Neural cell (in vitro differentiated cells): Measurements from ENCODE around the gene MSLN. TPM values are rescaled to one million over a fixed set of nuclear protein-coding genes. Genes with fewer than 3 reads are reported as not detected.

Experiments used
- H2AFZ ChIP-seq: fragments of 200-600, 300-800 bp; sonication (generic), shearing (Covaris generic); 2 replicates; pipeline ENCODE4 v1.6.0; 2014; ENCODE audit warnings: low read depth, mild to moderate bottlenecking, antibody characterized with exemption, low read length, moderate library complexity
- H3F3A ChIP-seq: fragments of 200-600 bp; shearing (Covaris generic); 2 replicates; pipeline ENCODE4 v1.6.1; 2016; ENCODE audit warnings: mild to moderate bottlenecking, moderate library complexity, mixed read lengths, antibody characterized with exemption, low read length; ENCODE audit not compliant: insufficient read depth, poor library complexity, severe bottlenecking
- H3K27ac ChIP-seq: fragments of 200-600, 300-800 bp; sonication (generic), shearing (Covaris generic); 2 replicates; pipeline ENCODE4 v1.5.1; 2014; ENCODE audit warnings: mild to moderate bottlenecking, low read length, moderate library complexity
- H3K27me3 ChIP-seq: fragments of 300-800, 200-600 bp; sonication (generic), shearing (Covaris generic); 2 replicates; pipeline ENCODE4 v1.6.0; 2014; ENCODE audit warnings: mild to moderate bottlenecking, low read depth, low read length, moderate library complexity; ENCODE audit not compliant: insufficient read depth
- H3K36me3 ChIP-seq: fragments of 300-800, 200-600 bp; sonication (generic), shearing (Covaris generic); 2 replicates; pipeline ENCODE4 v1.5.1; 2014; ENCODE audit warnings: mild to moderate bottlenecking, antibody characterized with exemption, low read length, moderate library complexity; ENCODE audit not compliant: insufficient read depth
- H3K4me2 ChIP-seq: fragments of 300-800, 200-600 bp; sonication (generic), shearing (Covaris generic); 2 replicates; pipeline ENCODE4 v1.6.0; 2014; ENCODE audit warnings: mild to moderate bottlenecking, low read length
- H3K4me3 ChIP-seq: fragments of 300-800, 200-600 bp; sonication (generic), shearing (Covaris generic); 2 replicates; pipeline ENCODE4 v1.5.1; 2014; ENCODE audit warnings: mild to moderate bottlenecking, low read length, moderate library complexity
- H3K79me2 ChIP-seq: fragments of 200-600 bp; shearing (Covaris generic); replicated peaks from 2 replicates; pipeline ENCODE4 v1.6.0; 2014; ENCODE audit warnings: mild to moderate bottlenecking, low read length, moderate library complexity; ENCODE audit not compliant: insufficient read depth
- H3K9ac ChIP-seq: fragments of 300-800, 200-600 bp; sonication (generic), shearing (Covaris generic); 2 replicates; pipeline ENCODE4 v1.6.1; 2016; ENCODE audit warnings: mild to moderate bottlenecking, low read length, mixed read lengths
- H3K9me2 ChIP-seq: fragments of 200-600 bp; shearing (Covaris generic); 2 replicates; pipeline ENCODE4 v1.6.1; 2016; ENCODE audit warnings: mild to moderate bottlenecking, low read length, mixed read lengths; ENCODE audit not compliant: insufficient read depth
- H3K9me3 ChIP-seq: fragments of 200-600, 300-800 bp; sonication (generic), shearing (Covaris generic); 2 replicates; pipeline ENCODE4 v1.6.1; 2016; ENCODE audit warnings: mild to moderate bottlenecking, mixed run types, low read length, moderate library complexity, mixed read lengths
- H4K20me1 ChIP-seq: fragments of 200-600 bp; shearing (Covaris generic); 2 replicates; pipeline ENCODE4 v1.6.1; 2016; ENCODE audit warnings: mild to moderate bottlenecking, mixed run types; ENCODE audit not compliant: insufficient read depth
- EP300 ChIP-seq: fragments of 450-650 bp; conservative IDR thresholded peaks from 2 replicates; pipeline ENCODE4 v1.6.1; 2014; ENCODE audit warnings: antibody characterized with exemption, mild to moderate bottlenecking, moderate library complexity; ENCODE audit not compliant: poor library complexity, severe bottlenecking
- EZH2 ChIP-seq: fragments of 200-600, 300-800 bp; shearing (Covaris generic), sonication (generic); IDR thresholded peaks from 2 replicates; pipeline ENCODE4 v1.6.1; 2014; ENCODE audit warnings: antibody characterized with exemption, low read length, borderline replicate concordance, mild to moderate bottlenecking; ENCODE audit not compliant: insufficient read depth, poor library complexity, severe bottlenecking
- MXI1 ChIP-seq: fragments of 450-650 bp; conservative IDR thresholded peaks from 2 replicates; pipeline ENCODE4 v1.6.1; 2014; ENCODE audit warnings: antibody characterized with exemption, mild to moderate bottlenecking; ENCODE audit not compliant: poor library complexity, severe bottlenecking
- POLR2AphosphoS5 ChIP-seq: IDR thresholded peaks from 2 replicates; pipeline ENCODE4 v1.6.1; 2012
- RAD21 ChIP-seq: fragments of 450-650 bp; conservative IDR thresholded peaks from 2 replicates; pipeline ENCODE4 v1.6.1; 2014; ENCODE audit warnings: antibody characterized with exemption, mild to moderate bottlenecking, moderate library complexity
- SMC3 ChIP-seq: fragments of 450-650 bp; conservative IDR thresholded peaks from 2 replicates; pipeline ENCODE4 v1.6.1; 2014; ENCODE audit warnings: antibody characterized with exemption, mild to moderate bottlenecking, moderate library complexity; ENCODE audit not compliant: poor library complexity
- TAF1 ChIP-seq: IDR thresholded peaks from 2 replicates; pipeline ENCODE4 v1.6.1; 2012; ENCODE audit warnings: low read depth
- polyA plus RNA-seq: library from polyadenylated mRNA; depleted of rRNA; stranded (reverse); fragments of >200 nt; gene quantifications from 2 replicates; pipeline ENCODE4 v1.2.3, GENCODE V29; 2014
- TF ChIP-seq, protein P1 (sequence below): fragments of 450-650 bp; IDR thresholded peaks from 2 replicates; pipeline ENCODE4 v1.5.1; 2014; ENCODE audit warnings: antibody characterized with exemption, mild to moderate bottlenecking, moderate library complexity; ENCODE audit not compliant: poor library complexity, severe bottlenecking
- TF ChIP-seq, protein P2 (sequence below): IDR thresholded peaks from 2 replicates; pipeline ENCODE4 v1.6.1; 2012; ENCODE audit warnings: borderline replicate concordance

Gene MSLN
- polyA plus RNA-seq, 1 donor from 2014 or later = 0.63 TPM

DNA sequence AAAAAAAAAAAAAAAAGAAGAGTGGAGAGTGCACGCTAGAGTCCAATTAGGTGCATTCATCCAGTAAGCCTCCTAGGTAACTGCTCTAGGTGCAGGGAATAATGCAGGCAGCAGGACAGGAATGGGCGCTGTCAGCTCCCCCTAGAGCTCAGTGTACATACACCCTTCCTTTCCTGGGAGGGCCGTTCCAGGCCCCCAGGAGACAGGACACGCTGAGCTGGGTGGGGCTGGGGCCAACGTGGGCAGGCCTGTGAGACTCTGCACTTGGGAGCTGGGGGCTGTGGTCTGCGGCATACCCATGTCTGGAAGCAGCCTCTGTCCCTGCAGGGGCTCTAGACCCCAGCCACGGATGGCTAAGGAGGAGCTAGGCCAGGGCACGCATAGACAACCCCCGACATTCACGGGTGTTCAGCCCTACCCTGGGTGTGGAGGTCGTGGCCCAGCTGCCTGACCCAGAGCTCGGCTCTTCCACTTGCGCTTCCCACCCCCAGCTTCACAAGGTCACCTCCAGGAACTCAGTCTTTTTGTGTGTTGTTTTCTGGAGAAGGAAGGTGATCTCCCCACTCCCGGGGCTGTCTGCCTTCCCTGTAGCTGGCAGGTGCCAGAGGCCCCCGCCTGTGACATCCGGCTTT, 40.6 kb upstream of the MSLN start:
- TF ChIP-seq RAD21 (no peak), POLR2AphosphoS5 (no peak), EP300 (no peak), TAF1 (no peak)
- TF ChIP-seq, protein P1, sequence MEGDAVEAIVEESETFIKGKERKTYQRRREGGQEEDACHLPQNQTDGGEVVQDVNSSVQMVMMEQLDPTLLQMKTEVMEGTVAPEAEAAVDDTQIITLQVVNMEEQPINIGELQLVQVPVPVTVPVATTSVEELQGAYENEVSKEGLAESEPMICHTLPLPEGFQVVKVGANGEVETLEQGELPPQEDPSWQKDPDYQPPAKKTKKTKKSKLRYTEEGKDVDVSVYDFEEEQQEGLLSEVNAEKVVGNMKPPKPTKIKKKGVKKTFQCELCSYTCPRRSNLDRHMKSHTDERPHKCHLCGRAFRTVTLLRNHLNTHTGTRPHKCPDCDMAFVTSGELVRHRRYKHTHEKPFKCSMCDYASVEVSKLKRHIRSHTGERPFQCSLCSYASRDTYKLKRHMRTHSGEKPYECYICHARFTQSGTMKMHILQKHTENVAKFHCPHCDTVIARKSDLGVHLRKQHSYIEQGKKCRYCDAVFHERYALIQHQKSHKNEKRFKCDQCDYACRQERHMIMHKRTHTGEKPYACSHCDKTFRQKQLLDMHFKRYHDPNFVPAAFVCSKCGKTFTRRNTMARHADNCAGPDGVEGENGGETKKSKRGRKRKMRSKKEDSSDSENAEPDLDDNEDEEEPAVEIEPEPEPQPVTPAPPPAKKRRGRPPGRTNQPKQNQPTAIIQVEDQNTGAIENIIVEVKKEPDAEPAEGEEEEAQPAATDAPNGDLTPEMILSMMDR = peak; percentile 54
- Histone ChIP-seq H3K27ac (peak overlapping the region; percentile 89), H3K36me3 (no peaks in the 10 kb centered on the region)

DNA sequence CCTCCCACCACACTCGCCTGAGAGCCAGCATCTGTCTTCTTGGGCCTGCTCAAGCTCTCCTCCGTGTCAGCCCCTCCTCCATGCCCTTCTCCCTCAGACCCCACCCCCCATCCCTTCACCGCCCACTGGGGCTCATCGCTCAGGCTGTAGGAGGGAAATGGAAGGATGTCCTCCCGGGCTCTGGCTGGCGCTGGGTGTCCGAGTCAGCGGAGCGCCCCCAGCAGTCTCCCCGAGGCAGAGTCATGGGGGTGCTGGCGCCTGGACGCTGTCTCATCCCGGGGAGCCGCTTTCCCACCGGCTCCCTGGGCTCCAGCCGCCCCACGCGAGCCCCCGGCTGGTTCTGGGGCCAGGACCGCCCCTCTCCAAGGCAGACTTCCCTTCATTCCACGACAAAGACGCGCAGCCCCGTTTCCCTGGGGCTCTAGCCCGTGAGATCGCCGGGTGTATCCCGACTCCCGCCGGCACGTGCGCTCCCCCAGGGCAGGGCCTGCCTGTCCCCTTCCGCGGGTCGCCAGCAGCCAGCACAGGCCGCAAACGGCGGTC, 40.0 kb upstream of the MSLN start:
- Histone ChIP-seq H3K4me3 (peak overlapping the region; percentile 95), H3F3A (no peaks in the 10 kb centered on the region), H3K36me3 (no peaks in the 10 kb centered on the region), H3K27ac (peak overlapping the region; percentile 89), H3K27me3 (no peaks in the 10 kb centered on the region), H2AFZ (peak overlapping the region; percentile 2), H3K9me2 (no peaks in the 10 kb centered on the region), H3K4me2 (peak overlapping the region; percentile 96), H3K9me3 (no peaks in the 10 kb centered on the region), H4K20me1 (no peaks in the 10 kb centered on the region), H3K79me2 (peaks cover 10% of the 10 kb centered on the region), H3K9ac (peak overlapping the region; percentile 90)
- TF ChIP-seq RAD21 (no peak), EP300 (no peak), MXI1 (no peak), POLR2AphosphoS5 (no peak), SMC3 (no peak), EZH2 (no peak), TAF1 (no peak)
- TF ChIP-seq, protein P2, sequence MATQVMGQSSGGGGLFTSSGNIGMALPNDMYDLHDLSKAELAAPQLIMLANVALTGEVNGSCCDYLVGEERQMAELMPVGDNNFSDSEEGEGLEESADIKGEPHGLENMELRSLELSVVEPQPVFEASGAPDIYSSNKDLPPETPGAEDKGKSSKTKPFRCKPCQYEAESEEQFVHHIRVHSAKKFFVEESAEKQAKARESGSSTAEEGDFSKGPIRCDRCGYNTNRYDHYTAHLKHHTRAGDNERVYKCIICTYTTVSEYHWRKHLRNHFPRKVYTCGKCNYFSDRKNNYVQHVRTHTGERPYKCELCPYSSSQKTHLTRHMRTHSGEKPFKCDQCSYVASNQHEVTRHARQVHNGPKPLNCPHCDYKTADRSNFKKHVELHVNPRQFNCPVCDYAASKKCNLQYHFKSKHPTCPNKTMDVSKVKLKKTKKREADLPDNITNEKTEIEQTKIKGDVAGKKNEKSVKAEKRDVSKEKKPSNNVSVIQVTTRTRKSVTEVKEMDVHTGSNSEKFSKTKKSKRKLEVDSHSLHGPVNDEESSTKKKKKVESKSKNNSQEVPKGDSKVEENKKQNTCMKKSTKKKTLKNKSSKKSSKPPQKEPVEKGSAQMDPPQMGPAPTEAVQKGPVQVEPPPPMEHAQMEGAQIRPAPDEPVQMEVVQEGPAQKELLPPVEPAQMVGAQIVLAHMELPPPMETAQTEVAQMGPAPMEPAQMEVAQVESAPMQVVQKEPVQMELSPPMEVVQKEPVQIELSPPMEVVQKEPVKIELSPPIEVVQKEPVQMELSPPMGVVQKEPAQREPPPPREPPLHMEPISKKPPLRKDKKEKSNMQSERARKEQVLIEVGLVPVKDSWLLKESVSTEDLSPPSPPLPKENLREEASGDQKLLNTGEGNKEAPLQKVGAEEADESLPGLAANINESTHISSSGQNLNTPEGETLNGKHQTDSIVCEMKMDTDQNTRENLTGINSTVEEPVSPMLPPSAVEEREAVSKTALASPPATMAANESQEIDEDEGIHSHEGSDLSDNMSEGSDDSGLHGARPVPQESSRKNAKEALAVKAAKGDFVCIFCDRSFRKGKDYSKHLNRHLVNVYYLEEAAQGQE = peak; percentile 14
- TF ChIP-seq, protein P1 = peak; percentile 47

More for the DNA sequence above, 40.6 kb upstream of the MSLN start:
- Histone ChIP-seq H3K9me3 (no peaks in the 10 kb centered on the region), H4K20me1 (no peaks in the 10 kb centered on the region), H3K4me3 (peak overlapping the region; percentile 95), H2AFZ (peak overlapping the region; percentile 2), H3K79me2 (peaks cover 10% of the 10 kb centered on the region), H3K9ac (peak overlapping the region; percentile 90), H3K4me2 (peak overlapping the region; percentile 96), H3F3A (no peaks in the 10 kb centered on the region), H3K27me3 (no peaks in the 10 kb centered on the region), H3K9me2 (no peaks in the 10 kb centered on the region)
